HL-60/S4 treated with retinoic acid at 250 ng/mL for 4 days and 3 days (cell line): Measurements from ENCODE around the gene CCL7.
"Not testable (repeated sequence)": the region's sequence is repeated elsewhere in the genome, so short reads cannot be mapped to it uniquely, and the experiment has no call there.

ENCODE experiments used
- in situ Hi-C: fragments of 300-500 bp; cut with MboI; formaldehyde crosslinking; loops from 2 replicates; pipeline ENCODE4 v1.7.0; 2022; ENCODE audit warnings: low sequenced_read_pairs

The CCL7 gene

DNA sequence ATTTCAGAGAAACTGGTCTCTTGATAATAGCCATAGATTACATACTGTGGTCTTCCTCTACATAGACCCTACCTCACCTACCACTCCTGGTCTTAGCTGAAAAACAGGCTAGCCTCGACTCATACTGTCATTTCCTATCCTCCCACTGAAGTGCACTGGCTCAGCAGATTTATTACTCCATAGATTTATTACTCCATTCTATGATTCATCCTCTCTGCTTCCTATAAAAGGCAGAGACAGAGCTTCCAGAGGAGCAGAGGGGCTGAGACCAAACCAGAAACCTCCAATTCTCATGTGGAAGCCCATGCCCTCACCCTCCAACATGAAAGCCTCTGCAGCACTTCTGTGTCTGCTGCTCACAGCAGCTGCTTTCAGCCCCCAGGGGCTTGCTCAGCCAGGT lies at the start of gene CCL7:
Gene CCL7 (plus strand): TSS at position 253 of the 400 bp plus-strand sequence. CDS start 70 bp downstream, at position 323.
- in situ Hi-C loops = no loop called here

DNA sequence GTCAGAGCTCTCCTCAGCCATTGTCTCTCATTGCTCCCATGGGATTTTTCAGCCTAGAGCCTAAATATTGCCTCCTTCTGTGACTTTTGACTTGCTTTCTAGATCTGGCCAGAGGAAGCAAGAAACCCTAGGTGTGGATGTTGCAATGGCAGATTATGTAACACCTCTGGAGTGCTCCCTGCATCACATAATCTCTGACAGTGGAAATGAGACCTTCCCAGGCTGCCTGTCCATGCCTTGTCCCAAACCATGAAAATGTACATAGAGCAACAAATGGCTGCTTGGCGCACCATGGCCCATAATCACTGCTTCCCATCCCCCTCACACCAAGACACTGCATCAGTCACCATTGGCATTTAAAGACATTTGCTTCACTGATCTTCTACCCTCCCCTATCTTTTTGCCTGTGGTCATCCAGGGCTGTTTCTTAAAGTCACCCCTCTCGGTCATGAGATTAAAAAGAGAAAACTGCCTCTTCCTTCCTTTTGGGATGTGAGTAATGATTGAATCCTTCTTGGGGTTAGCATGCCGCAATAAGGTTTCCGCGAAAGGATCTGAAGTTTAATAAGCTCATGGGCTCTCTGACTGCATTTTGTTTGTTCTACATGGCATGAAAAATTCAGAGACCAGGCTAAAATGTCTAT lies 49.1 kb upstream of the CCL7 start:
- in situ Hi-C loops = no loop called here

DNA sequence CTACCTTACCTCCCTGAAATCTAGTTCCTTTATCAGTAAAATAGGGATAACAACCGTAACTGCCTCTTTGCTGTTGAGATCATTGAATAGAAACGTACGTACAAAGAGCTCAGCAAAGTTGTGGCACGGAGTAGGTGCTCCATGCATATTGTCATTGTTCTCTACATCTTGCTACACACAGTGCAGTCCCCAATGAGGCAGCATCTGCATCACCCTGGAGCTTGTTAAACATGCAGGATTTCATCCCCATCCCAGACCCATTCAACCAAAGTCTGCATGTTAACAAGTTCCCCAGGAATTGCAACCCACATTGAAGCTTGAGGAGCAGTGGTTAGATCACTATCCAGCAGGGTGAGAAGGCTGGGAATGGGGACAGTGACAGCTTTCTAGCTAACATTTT lies 48.6 kb upstream of the CCL7 start:
- in situ Hi-C loops = no loop called here

DNA sequence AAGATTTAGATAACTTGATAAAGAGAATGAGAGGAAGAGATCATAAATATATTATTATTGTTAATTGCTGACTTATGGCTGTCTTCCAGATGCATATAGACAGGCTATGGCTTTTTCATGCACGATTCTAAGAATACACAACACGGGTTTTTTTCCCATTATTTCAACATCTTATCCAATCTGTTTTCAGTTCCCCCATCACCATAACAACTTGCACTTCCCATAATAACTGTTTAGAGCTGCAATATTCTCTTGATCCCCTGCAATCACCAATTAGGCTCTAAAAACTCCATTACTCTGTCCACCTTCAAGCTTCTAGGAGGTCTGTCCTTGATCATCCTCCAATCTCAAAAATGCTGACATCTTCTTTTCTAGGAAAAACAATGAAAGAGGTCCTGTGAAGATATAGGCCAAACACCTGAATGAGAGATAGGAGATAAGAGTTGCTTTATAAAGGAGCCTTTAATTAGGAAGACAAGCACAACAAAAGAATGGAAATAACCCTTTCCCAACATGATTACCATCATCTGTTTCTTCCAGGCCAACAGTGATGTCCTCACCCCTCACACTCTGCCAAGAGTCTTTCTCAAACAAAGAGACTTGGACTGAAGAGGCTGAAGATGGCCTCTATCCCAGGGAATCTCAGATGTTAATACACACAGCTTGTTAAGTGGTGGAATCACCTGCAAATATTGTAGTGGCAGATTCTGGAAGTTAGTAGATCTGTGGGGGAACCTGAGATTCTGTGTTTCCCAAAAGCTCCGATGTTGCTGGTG lies 47.1 kb upstream of the CCL7 start:
- in situ Hi-C loops = no loop called here

DNA sequence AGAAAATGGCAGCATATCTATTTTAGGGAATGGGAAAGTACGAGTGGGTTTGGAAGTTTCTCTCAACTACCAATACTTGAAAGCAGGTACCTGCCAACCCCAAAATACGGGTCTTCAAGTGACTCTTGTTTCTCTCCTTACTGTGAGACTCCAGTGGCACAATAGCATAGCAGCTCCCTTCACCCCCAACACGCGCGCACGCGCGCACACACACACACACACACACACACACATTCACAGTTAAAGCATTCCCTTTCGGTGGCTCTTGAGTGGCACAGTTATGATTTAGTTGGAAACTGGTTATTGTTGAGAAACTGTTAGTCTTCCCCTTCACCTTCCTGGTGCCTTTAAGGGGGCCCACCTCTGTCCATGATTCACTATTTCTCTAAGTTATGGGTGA lies 45.0 kb upstream of the CCL7 start:
- in situ Hi-C loops = no loop called here

DNA sequence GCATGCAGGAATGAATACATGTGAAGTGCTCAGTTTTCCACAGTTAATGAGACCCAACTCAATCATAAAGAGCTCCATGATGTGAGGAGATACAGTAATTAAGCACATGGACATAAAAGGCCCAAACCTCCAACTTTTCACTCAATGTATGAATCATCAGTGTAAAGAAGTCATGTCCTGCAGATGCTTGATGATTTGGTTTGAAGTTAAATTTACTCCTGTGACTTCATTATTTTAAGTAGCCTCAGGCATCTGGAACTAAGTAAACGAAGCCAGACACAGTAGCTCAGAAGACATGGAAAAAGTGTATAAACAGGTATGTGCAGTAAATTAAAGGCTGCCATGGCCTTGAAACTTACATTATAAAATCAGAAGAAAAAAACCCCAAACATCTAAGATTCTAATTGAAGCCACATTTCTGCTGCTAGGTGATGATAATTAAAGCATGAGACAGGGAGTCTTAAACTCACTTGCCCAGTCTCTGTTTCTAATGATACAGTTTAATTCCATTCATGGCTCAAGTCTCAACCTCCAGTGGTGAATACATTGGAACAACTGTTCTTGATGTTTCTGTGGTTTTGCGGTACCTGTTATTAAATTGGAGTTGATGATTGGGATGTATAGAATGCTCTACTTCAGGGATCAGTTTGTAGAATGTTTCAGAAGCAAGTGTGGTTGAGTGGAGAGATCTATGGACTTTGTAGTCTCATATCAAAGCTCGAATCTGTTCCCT lies 43.8 kb upstream of the CCL7 start:
- in situ Hi-C loops = no loop called here

DNA sequence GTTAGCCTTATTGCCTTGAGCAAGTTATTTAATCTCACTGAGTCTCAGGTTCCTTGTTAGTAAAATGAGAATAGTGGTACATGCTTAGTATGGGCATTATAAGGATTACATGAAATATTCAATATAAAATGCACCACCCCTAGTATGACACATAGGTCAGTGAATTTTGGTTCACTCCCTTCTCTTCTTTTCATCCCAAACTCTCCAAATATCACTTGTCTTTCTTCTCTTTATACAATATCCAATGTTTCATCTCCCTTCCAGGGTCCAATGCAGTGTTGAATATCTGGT lies 43.3 kb upstream of the CCL7 start:
- in situ Hi-C loops = no loop called here

DNA sequence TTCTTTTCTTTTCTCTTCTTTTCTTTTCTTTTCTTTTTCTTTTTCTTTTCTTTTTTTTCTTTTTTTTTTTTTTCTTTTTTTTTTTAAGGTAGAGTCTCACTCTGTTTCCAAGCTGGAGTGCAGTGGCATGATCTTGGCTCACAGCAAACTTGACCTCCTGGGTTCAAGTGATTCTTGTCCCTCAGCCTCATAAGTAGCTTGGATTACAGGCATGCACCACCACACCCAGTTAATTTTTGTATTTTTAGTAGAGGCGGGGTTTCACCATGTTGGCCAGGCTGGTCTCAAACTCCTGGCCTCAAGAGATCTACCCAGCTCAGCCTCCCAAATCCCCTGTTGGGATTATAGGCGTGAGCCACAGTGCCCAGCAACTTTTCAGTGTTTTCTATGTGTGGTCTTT lies 42.7 kb upstream of the CCL7 start:
- in situ Hi-C loops = not testable (repeated sequence)

DNA sequence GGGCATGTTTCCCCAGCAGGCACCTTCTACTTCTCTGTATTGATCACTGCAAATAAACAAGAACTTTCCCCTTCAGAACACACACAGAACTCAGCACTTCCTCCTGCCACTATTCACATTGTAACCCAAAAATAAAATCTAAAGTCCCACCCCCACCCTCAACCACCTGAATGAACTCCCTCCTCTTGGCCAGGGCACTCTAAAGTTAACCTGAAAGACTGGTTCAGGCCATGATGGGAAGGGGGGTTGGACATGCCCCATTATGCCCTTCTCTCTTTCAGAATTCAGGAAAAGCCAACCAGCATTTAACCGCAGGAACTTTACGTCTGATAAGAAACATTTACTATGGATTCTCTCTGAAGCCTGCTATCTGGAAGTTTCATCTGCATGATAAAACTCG lies 42.3 kb upstream of the CCL7 start:
- in situ Hi-C loops = no loop called here

DNA sequence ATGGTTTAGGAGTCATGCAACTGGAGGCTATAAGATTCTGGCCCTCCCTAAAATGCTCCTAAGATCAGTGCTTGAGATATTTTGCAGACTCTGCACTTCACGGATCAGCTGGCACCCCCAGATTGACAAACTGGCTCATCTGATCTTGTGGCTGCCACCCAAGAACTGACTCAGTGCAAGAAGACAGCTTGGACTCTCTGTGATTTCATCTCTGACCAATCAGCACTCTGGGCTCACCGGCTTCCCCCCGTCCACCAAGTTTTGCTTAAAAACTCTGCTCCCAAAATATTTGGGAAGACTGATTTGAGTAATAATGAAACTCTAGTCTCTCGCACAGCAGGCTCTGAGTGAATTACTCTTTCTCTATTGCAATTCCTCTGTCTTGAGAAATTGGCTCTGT lies 41.2 kb upstream of the CCL7 start:
- in situ Hi-C loops = no loop called here

DNA sequence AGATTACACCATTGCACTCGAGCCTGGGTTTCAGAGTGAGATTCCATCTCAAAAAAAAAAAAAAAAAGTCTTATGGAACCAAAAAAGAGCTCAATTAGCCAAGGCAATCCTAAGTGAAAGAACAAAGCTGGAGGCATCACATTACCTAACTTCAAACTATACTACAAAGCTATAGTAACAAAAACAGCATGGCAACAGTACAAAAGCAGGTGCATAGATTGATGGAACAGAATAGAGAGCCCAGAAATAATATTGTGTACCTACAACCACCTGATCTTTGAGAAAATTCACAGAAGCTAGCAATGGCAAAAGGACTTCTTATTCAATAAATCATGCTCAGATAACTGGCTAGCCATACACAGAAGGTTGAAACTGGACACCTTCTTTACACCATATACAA lies 39.7 kb upstream of the CCL7 start:
- in situ Hi-C loops = no loop called here

DNA sequence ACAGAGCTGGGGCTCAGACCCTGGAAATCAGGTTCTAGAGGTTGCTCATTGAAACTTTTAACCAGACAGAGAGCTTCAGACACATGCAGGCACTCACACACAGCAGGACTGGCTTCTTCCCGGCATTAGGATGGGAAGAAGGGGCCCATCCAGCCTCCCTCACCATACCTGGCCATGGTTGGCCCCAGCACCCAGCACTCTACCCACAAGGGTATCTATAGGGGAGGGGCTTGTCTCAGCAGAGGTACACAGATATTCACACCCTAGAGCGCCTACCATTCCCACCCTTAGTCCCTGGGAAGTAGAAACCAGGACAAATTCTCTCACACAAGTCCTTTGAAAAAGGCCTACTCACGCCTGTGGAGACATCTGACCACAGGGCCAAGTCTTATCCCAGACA lies 35.4 kb upstream of the CCL7 start:
- in situ Hi-C loops = no loop called here

DNA sequence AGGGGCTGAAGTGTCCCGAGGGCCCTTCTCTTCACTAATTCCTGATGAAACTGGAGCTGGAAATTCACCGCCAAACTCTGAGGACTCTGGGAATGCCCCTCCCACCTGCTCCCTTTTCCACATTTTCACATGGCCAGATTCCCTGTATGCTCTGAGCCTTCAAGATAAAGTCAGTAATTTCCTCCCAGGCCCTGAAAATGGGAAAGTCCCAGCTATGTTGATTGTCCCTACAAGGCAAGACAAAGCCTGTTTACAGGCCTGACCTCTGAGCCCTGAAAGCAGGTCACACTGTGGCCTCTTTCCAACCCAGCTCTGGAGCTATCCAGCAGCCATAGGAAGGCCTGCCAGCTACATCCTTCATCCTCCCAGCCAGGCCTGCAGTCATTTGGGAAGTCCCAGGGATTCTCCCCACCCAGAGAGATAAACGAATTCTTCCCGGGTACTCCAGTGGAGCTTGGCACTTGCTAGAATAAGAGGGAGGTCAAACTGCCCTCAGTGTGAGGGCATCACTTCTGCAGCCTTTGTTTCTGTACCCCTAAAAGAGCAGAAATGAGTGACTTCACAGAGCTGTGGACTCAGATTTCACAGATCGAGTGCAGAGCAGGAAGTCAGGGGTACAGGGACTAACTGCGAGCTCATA lies 34.5 kb upstream of the CCL7 start:
- in situ Hi-C loops = no loop called here

DNA sequence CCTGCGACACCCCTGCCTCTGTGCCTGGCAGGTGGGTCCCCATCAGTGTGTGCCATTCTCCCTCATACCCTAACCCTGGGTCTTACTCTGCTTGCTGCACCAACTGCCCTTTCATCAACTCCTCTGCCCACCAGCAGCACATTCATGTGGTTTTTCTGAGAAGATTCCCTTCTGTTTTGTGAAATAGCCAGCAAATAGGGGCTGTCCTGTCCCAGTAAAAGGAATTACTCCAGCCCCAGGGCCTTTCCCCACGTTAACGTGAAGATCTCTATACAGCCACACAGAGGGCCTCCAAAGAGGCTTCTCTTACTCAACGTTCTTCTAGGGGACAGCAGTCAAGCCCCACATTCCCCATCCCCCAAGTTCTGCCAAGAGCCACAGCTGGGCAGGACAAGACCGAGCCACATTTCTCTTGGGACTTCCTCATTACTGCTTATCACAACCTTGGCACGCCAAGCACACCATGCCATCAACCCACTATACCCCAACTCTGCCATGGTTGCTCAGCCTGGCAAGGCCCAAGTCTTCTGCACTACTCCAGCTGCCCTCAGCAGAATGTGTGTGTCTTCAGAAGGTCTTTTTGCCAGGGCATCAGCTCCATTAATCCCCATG lies 33.6 kb upstream of the CCL7 start:
- in situ Hi-C loops = no loop called here

DNA sequence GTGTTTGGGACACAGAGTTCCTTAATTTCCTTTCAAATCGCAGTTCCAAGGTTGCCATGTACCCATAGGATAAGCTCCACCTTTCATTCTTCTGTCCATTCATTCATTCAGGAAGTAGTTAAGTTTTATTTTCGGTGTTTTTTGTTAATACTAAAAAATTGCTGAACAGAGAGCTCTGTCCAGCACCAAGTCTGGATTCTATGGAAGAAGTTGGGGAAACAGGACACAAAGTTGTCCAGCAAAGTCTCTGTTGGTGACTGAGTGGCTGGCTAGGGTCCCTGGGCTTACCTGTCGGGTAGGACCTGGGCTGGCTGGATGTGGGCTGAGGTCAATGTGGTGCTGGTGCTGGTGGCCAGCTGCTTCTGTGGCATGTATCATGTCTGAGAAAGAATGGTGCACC lies 32.6 kb upstream of the CCL7 start:
- in situ Hi-C loops = no loop called here

DNA sequence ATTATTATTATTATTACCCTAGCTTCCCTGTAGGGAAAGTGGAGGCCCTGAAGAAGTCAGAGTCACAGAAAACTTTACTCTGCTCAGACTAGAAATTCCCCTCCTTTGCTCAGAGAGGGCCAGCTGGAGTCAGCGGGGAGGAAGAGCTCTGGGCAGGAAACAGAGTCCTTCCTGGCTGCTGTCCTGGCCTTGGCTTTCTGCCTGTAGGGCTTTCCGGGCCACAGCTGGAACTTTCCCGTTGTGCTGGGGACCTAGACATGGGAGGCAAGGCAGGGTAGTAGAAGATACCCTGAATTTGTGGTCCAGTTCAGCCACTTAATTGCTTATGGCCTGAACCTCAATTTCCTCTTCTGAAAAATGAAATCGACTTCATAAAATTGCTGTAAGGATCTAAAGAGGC lies 29.0 kb upstream of the CCL7 start:
- in situ Hi-C loops = no loop called here

DNA sequence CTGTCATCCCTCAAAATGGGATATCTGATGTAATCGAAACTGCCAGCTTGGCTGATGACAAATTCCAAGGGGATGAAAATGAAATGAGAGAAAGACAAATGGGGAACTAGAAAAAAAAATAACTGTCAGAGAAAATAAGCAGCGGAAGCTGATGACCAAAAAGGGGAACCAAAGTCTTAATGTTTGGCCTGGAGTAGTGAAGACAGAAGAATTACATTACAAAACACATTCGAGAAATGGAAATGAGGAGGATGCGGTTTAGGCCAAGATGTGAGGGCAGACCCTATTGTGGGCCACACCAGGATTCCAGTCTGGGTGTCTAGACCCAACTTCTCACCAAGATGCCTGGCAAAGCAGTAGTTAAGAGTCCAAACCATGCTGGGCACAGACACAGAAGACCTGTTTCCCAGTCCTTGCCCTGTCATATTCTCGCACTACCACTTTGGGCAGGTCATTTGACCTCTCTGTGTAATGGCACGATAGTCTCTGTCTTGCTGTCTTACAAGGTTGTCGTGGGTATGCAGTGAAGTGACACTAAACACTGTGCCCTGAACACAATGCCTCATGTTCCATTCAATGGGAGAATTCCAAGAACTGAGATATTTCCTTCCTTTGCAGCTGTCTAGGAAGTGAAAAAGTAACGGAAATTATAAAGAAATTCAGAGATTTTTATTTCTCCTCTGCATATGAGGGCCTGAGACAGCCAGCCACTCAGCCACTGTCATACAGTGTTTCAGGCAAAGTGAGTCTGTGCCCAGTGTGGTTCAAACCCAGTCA lies 27.2 kb upstream of the CCL7 start:
- in situ Hi-C loops = no loop called here

DNA sequence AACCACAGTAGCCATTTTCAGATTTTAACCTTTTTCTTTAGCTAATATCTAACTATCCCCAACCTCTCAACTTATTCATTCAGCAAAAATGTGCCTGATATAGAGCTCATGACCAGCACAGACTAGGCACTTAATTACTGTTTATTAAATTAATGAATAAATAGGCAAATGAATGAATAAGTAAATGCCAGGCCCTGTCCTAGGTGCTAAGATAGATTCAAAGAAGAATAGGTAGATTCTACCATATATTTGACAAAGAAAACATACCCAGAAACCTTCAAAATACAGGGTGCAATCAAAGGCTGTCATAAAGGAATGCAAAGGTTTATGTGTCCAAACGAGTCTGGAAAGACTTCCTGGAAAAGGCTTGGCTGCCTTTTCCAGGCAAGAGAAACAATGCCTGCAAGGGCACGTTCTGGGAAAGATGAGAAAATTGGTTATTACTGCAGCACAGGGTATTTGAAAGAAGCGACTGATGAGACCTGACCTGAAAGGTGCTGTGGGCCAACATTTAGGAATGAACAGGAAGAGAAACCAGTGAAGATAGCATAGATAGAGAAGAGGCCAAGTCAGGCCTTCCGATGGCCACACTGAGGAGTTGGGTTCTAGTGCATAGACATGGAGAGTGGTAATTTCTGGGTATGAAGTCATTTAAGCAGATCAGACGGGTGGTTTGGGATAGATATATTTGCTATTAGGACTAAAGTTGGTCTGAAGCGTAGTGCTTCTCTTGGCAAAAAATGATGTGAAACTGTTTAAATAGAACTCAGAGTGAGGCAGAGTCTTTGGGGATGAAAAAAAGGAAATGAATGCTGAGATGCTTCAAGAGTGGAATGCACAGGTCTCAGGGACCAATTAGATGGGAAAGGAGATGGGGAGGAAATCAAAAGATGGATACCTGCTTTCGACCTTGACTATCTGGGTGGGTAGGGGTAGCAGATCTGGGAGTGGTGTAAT lies 26.4 kb upstream of the CCL7 start:
- in situ Hi-C loops = no loop called here

DNA sequence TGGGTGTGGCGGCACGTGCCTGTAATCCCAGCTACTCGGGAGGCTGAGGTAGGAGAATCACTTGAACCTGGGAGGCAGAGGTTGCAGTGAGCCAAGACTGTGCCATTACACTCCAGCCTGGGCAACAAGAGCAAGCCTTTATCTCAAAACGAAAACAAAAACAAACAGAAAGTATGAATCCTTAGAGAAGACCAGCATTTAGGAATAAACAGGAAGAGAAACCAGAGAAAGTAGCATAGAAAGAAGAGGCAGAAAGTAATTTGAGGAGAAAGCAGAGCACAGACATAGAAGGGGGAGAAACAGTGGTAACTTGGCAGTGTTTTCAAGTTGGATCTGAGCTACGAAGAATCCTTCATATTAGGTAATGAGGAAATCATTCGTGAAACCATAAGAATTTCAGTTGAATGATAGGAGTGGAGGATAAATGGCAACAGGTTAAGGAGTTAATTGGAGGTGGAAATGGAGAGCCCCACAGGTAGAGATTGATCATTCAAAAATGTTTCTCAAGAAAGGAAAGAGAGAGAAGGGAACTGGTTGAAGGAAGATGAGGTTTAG lies 24.6 kb upstream of the CCL7 start:
- in situ Hi-C loops = loop anchor here (5.0 kb wide), 1 partner anchor 43 kb away; no protein-coding TSS in a partner anchor
